HG03196 (cell line): ENCODE results near the gene SYNPO.

ENCODE experiments used
- ATAC-seq: cut with Tn5 transposase; IDR thresholded peaks from one replicate; pipeline ENCODE4 v1.9.1; 2021; ENCODE audit not compliant: unreplicated experiment

SYNPO gene

DNA sequence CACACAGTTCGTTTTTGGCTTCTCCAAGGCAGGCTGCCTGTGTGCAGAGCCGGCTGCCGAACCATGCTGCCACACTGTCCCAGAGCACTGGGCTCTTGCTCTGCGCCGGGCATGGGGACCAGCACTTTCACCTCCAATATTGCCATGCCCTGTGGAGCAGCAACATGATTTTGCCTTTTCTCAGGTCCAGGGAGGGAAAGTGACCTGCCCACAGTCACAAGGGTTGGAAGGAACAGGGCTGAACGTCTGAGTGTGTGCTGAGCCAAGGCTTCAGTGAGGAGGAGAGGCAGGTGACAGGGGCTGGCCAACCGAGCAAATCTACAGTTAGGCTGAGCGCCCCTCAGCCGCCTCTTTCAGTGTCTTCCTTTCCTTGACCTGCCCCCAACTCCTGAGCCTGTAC is 34.0 kb upstream of the SYNPO start:
- no peak for ATAC-seq

DNA sequence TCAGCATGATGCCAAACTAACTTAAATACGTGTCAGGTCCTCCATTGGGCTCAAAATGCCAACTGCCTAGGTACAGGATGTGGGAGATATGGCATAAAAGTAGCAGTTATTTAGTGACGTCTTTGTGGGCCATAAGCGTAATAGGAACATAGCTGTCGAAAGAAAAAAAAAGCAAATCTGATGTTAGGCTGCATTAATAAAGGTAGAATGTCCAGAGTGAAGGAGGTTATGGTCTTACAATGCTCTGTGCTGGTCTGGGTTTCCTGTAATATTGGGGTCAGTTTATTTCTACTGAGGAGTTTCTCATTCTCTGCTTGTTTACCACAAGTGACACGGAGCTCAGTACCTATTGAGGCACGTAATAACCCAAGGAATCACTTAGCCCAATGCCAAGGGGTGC is 33.4 kb upstream of the SYNPO start:
- no peak for ATAC-seq

DNA sequence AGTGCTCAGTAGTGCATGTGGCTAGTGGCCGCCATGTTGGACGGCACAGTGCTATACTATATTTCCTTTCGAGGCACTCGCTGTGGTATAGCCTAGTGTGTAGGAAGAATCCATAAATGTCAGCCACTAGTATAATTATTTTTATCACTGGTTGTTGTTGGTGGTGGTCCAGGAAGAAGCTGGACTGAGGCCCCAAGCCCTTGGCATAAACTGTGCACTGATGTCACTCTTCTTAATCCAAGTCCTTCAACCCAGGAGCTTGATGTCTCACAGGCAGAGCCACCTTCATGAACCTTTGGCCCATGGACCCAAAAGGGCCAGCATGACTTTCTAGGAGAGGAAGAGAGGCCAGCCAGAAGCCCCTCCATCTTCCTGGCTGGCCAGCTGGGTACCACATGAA is 32.5 kb upstream of the SYNPO start:
- ATAC-seq = no peak

DNA sequence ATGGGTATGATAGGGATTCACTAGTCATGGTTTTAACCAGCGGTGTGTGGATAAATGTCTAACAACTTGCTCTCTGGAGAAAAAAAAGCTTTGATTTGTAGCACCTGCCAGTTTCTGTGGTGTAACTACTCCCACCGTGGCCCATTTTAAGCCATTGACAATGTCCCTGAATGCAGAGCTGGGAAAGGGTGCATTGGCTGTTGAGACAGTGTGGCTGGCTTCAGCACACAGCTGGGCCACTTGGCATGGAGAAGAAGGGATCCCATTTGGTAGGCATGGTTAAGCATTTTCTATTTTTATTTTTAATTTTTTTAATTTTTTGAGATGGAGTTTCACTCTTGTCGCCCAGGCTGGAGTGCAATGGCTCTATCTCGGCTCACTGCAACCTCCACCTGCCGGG is 31.5 kb upstream of the SYNPO start:
- ATAC-seq = no peak

DNA sequence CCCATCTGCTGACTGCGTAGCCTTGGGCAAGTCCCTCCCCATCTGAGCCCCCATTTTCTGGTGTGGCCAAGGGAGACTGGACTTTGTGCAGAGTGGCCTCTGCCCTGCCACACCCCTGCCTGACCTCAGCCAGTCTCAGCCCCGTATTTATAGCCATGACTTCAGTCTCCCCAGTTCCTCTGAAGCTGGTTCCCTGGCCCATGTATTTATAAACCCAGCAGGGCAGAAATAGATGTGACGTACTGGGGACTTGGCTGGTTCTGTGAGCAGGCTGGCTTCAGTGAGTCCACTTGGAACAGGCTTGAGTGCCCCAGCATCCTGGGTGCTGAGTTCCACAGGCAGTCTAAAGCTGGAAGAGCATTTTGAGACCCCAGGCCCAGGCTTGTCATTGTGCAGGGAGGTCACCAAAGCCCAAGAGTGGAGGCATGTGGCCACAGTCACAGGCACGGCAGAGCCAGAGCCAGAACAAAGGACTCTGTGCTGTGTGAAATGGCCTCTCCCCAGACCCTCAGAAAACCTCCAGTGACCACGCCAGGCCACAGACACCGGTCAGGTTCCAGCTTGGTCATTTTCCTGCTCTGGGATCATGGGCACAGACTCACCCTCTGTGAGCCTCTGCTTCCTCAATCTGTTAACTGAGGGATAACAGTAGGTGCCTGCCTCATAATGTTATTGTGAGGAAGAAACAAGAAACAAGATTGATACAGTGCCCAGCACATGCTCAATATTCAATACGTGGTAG is 30.4 kb upstream of the SYNPO start:
- ATAC-seq = no peak

DNA sequence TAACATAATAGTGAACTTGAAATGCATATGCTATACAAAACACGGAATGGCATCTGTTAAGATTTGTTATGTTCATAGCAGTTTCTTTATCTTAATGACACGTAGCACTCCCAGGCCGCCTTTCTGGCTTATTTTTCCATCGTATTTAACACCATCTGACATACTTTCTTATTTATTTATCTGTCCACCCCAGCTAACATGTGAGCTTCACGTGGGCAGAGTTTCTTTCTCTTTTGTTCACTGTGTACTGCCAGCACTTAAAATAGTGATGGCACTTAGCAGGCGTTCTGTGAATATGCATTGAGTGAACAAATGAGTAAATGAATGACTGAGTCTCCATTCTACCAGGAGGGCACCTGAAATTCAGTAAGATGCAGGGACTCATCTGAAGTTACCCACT is 29.4 kb upstream of the SYNPO start:
- ATAC-seq = no peak

DNA sequence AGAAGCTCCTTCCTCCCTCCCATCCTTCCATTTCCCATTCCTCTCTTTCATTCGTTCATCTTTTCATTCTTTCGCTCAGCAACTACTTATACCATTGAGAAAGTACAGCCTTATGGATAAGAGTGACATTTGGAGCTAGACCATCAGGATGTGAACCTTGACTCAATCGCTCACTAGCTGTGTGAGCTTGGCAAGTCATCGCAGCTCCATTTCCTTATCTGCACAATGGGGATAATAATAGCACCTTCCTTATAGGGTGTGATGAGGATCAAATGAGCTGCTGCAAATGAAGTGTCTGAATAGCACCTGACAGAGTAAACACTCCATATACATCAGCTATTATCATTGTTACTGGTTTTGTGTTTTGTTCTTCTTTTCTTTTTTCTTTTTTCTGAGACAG is 28.1 kb upstream of the SYNPO start:
- no peak for ATAC-seq

DNA sequence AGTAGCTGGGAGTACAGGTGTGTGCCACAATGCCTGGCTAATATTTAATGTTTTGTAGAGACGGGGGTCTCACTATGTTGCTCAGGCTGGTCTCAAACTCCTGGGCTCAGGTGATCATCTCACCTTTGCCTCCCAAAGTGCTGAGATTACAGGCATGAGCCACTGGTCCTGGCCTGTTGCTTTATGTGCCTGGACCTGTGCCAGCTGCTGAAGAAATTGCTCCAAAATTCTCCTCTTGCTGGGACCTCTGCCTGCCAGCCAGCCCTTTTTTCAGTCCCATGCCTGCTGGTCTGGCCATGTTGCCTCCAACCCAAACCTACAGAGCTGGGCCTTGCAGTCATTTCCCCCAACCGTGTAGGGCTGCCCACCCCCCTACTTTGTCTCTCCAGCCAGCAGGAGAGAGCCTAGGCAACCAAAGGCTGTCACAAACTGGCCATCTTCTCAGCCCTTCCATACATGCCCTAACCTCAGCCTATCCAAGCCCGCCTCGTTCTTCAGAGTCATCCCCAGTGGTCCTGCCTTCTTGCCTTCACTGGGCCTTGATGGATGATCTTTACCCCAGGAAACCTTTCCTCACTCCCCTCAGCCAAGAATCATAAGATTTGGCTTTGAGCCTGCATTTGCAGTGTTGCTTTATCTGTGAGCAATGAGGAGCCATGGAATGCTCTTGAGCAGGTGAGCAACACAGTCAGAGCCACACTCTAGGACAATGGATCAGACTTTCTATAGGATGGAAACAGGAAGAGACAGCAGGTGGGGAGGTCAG is 27.4 kb upstream of the SYNPO start:
- ATAC-seq = no peak

DNA sequence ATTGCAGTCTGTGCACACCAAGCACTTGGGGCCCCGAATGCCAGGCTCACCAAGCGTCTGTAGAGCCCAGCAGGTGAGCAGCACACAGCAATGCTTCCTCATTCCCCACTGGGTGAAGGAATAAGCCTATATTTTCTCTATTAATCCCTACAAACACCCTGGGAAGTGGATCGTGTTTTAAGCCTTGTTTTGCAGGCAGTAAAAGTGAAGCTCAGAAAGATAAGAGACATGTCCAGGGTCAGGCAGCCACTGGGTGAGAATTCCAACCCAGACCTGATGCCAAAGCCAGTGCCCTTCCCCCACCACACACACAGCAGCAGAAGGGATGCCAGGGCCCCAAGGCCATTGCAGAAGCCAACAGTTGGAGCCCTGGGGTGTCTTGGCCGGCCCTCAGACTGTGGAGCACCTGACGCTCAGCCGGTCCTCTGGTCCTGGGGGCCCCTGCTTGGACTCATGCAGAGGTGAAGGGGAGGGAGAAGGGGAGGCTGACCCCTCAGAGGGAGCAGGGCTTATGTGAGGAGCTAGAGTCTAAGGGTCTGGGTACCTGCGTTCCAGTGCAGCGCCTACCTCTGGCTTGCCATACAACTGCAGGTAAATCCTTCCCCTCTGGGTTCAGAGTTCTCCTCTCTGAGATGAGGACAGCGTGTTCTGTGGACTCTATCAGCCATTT is 26.3 kb upstream of the SYNPO start:
- no peak for ATAC-seq

DNA sequence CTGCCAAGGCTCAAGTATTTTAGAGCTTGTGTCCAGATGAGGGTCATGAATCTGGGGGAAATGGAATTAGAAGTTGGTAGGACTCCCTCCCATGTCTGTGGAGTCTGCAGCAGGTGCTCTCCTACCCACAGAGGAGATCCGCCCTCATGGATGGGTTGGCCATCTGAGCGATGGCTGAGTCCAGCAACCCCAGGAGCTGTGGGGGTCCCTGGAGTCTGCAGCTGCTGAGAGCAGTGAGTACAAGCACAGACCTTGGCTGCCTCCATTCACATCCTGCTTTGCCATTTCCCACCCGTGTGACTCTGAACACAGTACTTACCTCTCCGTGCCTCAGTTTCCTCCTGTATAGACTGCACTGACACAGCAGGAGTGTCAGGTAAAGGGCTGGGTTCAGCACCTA is 25.8 kb upstream of the SYNPO start:
- ATAC-seq = no peak

DNA sequence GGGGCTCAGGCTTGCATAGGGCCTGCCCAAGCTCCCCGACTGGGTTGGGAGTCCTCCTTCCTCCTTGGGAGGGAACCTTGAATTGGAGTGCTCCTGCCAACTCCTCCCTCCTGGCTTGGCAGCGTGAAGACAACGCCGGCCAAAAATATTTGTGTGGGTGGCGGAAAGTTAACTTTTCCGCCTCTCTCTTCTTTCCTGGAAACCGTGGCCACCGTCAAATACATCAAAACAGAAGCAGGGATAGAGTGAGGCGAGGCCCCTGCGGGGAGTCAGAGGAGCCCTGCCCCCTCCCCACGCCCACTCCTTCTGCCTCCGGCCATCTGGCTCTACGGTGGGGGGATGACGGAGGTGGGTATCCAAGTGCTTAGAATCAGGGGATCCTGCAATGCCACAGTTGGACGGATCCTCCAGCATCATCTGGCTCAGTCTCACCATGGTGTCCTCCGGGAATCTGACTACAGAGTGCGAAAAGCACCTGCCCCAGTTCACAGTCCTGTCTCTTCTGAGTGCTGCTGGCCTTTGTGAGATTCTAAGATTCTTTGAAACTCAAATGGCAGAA is 25.2 kb upstream of the SYNPO start:
- no peak for ATAC-seq

DNA sequence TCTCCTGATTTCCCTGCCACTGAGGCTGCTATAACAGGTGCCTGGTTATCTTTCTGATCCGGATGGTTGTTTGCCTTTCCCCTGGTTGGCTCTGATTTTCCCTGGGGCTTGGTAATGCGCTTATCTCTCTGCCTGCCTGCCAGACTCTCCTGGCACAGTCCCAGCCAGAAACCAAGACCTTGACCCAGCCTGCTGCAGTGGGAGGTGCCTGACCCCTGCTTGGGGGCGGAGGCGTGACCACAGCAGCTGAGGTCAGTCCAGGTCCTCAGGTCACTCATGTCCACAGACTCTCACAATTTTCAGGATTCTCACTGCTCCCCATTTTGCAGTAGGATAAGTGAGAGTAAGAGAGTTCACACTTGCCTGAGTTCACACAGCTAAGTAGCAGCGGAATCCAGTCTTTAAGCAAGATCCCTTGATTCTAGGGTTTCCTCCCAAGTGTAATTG is 24.4 kb upstream of the SYNPO start:
- no peak for ATAC-seq

DNA sequence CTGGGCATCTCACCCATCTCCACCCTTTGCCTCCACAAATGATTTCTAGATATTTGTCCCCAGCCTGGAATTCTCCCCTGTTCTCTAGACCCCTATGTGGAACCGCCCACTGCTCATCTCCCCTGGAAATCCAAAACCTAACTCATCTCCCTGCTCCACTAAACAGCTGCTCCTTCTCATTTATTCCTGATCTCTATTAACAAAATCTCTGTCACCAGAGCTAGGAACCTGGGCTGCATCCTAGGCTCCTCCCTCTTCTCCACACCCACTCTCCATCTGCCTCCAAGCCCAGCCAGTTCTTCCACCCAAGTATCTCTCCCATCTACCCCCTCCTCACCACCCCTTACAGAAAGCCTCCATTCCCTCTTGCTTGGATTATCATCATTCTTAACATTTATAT is 24.0 kb upstream of the SYNPO start:
- no peak for ATAC-seq

DNA sequence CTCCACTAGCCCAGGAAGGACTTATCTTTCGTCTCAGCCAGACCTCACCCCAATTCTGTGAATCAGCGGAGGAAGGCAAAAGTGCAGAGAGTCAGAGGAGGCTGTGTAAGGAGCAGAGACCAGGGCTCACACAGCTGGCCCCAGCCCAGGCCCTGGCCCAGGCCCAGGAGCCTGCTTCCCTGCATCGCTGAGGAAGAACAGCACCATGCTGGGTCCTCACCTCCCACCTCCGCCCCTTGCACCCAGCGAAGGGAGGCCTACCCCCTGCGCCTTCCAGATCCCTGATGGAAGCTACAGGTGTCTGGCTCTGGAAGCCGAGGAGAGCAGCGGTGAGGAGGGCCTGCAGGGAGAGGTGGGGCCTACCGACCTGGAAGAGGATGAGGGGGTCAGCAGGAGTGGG is 22.3 kb upstream of the SYNPO start:
- no peak for ATAC-seq

DNA sequence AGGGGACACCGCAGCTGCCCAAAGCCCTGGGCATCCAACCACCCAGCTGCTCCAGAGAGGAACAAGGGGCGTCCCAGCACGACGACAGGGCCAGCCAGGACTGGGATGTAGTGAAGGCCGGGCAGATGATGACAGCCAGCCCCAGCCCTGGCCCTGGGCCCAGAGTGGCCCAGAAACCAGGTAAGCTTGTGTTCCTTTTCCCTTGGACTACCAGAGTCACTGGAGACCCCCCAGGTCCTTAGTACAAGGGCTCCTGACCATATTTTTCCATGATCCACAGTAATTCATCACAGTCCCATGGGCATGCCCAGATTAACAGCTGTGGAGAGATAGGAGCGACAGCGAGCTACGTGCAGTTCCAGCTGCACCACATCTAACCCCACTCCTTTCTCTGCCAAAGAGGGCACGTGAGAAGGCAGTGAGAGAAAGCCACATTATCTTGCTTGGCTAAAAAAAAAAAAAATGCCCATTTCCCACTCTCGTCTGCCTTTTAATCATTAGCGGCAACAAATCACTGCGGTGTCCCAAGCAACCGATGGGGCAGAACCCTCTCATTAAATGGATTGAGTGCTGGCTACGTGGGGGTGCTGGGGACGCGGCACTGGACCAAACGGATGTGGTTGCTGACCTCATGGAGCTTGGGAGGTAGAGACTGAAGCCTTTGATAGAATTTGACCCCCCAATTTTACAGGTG is 21.7 kb upstream of the SYNPO start:
- no peak for ATAC-seq

DNA sequence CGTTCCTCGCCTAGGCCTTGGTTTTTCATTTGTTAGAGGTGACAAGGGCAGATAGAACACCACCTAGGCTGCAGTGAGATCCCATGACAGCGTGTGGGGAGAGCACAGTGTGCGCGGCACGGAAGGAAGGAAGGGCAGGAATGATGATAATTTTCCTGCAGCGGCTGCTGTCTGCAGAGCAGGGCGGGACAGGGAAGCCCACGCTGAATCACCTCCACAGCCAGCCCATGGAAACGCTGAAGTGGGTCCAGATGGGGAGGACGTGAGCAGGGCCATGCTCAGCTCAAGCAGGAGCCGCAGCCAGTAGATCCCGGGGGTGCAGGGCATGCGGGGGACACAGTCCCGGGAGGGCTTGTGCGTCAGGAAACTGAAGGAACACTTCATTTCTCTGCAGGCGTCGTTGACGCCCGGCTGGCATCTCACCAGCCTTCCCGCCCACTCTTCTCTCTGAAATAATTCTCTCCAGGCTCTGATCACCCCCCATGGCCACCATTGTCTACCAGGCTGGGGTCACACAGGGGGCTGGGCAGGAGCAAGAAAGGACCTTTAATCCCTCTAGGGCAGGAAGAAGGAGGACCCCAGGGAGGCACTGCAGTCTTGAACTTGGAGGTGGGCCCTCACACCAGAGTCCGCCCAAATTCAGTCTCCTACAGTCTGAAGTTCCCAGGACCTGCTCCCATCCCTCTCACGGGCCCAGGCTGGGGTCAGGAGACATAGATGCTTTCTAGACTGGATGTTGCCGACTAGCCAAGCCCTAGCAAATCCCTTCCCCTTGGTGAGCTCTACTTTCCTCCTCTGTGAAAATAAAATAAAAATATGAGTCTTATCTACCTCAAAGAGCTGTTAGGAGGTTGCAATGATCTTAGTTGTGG is 20.9 kb upstream of the SYNPO start:
- ATAC-seq = no peak

DNA sequence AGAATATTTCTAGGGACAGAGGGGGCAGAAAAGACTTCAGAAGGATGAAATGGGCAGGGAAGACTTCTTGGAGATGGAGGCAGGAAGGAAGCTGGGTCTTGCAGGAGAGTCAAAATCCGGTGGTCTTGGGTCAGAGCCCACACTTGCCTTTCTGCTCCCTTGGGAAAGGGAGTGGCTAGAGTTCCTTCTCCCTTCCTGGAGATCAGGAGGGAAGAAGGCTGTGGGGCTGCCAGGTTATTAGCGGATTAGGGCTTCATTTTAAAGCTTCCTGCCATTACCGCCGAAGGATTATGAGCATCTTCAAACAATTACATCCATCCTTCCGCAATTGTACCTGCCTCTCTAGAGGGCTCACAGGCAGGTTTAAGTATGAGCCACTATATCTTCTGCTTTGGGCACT is 19.2 kb upstream of the SYNPO start:
- ATAC-seq = no peak

DNA sequence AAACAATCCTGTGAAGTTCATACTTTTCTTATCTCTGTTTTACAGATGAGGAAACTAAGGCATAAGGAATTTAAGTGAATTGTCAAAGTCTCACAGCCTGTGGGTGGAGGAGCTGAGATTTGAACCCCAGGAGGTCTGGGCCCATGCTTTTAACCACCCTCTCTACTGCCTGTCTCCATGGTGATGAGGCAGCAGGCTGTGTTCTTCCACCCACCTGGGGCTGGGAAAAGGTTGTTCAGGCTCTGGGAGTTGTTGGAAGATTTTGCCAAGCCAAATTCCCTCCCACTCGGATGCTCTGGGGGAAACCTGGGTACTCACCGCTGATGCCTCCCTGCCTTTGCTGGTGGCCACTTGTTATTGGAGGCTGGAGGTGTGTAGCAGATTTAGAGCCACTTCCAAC is 18.3 kb upstream of the SYNPO start:
- ATAC-seq = no peak

DNA sequence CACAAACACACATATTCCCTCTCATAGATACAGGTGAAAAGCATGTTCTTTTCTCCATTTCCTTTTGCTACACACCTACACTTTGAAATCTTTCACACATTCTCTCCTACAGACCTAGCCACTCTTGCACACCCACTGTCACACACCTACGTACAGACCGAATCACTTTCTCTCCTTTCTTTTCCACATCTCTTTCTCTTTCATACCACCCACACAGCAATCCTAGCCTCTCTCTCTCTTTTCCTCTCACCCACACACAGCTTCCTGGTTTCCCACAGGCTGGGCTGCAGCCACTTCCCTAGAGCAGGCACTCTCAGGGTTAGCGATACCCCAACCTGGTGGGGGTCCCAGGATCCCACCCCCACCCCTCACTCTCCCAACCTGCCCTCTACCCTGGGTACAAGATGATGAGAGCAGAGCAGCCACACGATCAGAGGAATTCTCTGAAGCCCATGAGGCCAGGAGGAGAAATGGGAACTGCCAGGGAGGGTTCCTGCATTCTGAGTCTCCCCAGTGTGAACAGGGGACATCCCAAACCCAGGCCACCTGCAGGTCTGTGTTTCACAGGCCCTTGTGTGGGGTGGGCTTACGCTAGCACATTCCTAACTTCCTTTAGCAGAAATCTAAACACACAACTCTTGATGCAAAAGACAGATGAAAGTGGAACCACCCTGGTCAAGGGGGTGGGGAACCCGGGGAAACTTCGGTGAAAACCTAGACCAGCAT is 17.1 kb upstream of the SYNPO start:
- no peak for ATAC-seq

DNA sequence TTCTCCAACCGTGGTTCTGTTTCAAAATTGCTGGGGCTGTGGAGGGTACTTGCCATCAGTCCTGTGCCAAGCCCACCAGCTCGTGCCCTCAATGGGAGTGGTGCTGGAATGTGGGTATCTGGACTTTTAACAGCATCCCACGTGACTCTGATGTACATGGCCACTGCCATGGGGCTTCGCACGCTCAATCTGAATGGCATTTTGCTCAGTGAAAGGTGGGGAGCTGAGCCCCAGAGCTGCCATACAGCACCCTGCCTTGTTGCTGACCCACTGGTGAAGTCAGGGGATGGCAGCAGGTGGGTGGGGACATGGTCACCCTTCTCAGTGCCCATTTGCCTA is 16.6 kb upstream of the SYNPO start:
- no peak for ATAC-seq
